Osteocyte (in vitro differentiated cells): Measurements from ENCODE around the gene MYH4. TPM values are rescaled to one million over a fixed set of nuclear protein-coding genes. Genes with fewer than 3 reads are reported as not detected.

Experiments
- DNase-seq: peaks from one replicate; pipeline ENCODE4 v3.0.0; 2021; ENCODE audit warnings: mixed read lengths; ENCODE audit not compliant: unreplicated experiment; ENCODE audit errors: extremely low spot score
- H3K27ac Mint-ChIP-seq: one replicate; pipeline ENCODE4 v1.8.0; 2021; ENCODE audit warnings: mild to moderate bottlenecking, mixed read lengths; ENCODE audit not compliant: unreplicated experiment
- H3K27me3 Mint-ChIP-seq: one replicate; pipeline ENCODE4 v1.8.0; 2021; ENCODE audit warnings: mixed read lengths; ENCODE audit not compliant: unreplicated experiment
- H3K36me3 Mint-ChIP-seq: one replicate; pipeline ENCODE4 v1.8.0; 2021; ENCODE audit warnings: mixed read lengths; ENCODE audit not compliant: unreplicated experiment
- H3K4me1 Mint-ChIP-seq: one replicate; pipeline ENCODE4 v1.8.0; 2021; ENCODE audit warnings: mixed read lengths; ENCODE audit not compliant: unreplicated experiment
- H3K4me3 Mint-ChIP-seq: one replicate; pipeline ENCODE4 v1.8.0; 2021; ENCODE audit warnings: mild to moderate bottlenecking, moderate library complexity, mixed read lengths; ENCODE audit not compliant: unreplicated experiment
- H3K9me3 Mint-ChIP-seq: one replicate; pipeline ENCODE4 v1.8.0; 2021; ENCODE audit warnings: mixed read lengths; ENCODE audit not compliant: unreplicated experiment
- total RNA-seq: library from RNA; stranded (reverse); gene quantifications from 2 replicates; pipeline ENCODE4 v1.2.1, GENCODE V29; 2021
- TF ChIP-seq, protein P1 (sequence below): fragments of 200-600 bp; sonication (generic); IDR thresholded peaks from 2 replicates; pipeline ENCODE4 v1.5.0; 2021; ENCODE audit warnings: antibody characterized with exemption, mild to moderate bottlenecking, moderate library complexity

The MYH4 gene
- total RNA-seq, 1 donor from 2014 or later, result not detected

DNA sequence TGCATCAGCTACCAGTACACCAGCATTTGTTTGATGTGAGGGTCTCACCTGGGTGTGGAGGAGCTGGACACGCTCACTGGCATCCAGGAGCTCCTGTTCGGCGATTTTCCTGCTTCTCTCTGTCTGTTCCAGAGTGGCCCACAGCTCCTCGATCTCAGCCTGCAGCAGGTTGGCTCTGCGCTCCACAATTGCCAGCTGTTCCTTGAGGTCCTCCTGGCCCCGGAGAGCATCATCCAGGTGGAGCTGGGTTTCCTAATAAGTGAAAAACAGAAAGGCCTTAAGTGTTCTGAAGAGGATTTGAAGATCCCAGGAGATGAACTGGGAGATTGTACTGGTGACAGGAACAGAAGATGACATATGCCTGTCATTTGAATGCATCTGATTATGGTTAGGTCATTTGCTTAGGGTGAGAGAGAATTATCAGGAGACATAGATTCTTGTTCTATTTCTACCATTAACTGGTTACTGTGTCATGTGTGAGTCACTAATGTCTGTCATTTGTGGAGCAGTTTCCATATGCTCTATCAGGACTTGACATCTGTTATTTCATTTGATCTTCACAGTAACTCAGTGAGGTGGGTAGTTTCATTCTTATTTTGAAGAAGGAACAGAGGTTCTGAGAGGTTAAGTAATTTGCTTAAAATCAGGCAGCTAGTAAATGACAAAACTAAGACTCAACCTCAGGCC, 75.0 kb downstream of the MYH4 start:
- Mint-ChIP-seq H3K27me3 (no peaks in the 10 kb centered on the region), H3K9me3 (no peaks in the 10 kb centered on the region), H3K4me1 (no peaks in the 10 kb centered on the region), H3K4me3 (no peak overlapping the region), H3K36me3 (no peaks in the 10 kb centered on the region), H3K27ac (no peak overlapping the region)
- TF ChIP-seq, protein P1, sequence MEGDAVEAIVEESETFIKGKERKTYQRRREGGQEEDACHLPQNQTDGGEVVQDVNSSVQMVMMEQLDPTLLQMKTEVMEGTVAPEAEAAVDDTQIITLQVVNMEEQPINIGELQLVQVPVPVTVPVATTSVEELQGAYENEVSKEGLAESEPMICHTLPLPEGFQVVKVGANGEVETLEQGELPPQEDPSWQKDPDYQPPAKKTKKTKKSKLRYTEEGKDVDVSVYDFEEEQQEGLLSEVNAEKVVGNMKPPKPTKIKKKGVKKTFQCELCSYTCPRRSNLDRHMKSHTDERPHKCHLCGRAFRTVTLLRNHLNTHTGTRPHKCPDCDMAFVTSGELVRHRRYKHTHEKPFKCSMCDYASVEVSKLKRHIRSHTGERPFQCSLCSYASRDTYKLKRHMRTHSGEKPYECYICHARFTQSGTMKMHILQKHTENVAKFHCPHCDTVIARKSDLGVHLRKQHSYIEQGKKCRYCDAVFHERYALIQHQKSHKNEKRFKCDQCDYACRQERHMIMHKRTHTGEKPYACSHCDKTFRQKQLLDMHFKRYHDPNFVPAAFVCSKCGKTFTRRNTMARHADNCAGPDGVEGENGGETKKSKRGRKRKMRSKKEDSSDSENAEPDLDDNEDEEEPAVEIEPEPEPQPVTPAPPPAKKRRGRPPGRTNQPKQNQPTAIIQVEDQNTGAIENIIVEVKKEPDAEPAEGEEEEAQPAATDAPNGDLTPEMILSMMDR, result no peak
- no peak for DNase-seq

Other genes with a start within 250 kb of the MYH4 start
- not detected in 2 replicates for gene MYH13, start 96.6 kb downstream of the MYH4 start, total RNA-seq
- gene MYH8, start 47.6 kb downstream of the MYH4 start, total RNA-seq, result not detected in 2 replicates
- gene MYH1, start 49.0 kb upstream of the MYH4 start, total RNA-seq, result not detected in 2 replicates
- not detected in 2 replicates for gene MYH2, start 80.1 kb upstream of the MYH4 start, total RNA-seq
- 2.4 and 3.2 TPM in 2 replicates for gene MYH3, start 187.8 kb upstream of the MYH4 start, total RNA-seq
- gene SCO1, start 228.0 kb upstream of the MYH4 start, total RNA-seq, result 26.8 and 27.4 TPM in 2 replicates
- 12.7 and 13.1 TPM in 2 replicates for gene ADPRM, start 228.0 kb upstream of the MYH4 start, total RNA-seq